Kidney capillary endothelial cell (primary cell): ENCODE data around the gene SNX32.
"Not testable (repeated sequence)": the region's sequence is repeated elsewhere in the genome, so short reads cannot be mapped to it uniquely, and the experiment has no call there.

Source experiments
- DNase-seq: peaks from one replicate; pipeline ENCODE4 v3.0.0-alpha.2; 2018; ENCODE audit warnings: low spot score

SNX32 gene

DNA sequence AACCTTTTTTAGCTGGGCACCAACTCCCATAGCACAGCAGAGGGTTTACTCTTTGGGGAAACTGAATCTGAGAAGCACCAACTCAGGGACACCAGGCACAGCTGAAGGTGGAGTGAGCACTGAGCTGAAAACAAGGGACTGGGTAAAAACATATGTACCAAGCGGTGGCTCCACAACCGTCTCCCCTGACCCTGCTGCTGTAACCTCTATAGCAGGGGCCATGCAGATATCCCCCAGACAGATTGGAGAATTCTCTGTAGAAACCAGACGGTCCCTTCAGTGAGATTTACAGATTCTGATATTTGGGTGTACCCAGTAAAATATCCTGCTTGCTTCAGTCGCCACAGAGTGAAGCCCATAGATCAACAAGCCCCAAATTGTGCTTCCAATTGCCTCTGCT, 4.3 kb upstream of the SNX32 start:
- no peak for DNase-seq

DNA sequence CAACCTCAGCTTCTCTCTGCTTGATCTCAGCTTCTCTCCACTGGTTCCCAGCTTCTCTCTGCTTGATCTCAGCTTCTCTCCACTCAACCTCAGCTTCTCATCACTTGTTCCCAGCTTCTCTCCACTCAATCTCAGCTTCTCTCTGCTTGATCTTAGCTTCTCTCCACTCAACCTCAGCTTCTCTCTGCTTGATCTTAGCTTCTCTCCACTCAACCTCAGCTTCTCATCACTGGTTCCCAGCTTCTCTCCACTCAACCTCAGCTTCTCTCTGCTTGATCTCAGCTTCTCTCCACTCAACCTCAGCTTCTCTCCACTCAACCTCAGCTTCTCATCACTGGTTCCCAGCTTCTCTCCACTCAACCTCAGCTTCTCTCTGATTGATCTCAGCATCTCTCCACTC, 1.5 kb upstream of the SNX32 start:
- not testable (repeated sequence) for DNase-seq

DNA sequence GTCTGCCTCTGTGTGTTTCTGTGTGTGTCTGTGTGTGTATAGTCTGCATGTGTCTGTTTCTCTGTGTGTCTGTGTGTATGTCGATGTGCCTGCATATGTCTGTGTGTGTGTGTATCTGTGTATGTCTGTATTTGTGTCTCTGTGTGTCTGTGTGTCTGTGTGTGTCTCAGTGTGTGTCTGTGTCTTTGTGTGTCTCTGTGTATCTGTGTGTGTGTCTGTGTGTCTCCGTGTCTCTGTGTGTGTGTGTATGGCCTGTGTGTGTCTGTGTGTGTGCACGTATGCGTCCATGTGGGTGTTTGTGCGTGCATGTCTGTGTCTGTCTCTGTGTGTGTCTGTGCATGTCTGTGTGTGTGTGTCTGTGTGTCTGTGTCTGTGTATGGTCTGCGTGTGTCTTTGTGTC, 439 bp downstream of the SNX32 start:
- DNase-seq = no peak

DNA sequence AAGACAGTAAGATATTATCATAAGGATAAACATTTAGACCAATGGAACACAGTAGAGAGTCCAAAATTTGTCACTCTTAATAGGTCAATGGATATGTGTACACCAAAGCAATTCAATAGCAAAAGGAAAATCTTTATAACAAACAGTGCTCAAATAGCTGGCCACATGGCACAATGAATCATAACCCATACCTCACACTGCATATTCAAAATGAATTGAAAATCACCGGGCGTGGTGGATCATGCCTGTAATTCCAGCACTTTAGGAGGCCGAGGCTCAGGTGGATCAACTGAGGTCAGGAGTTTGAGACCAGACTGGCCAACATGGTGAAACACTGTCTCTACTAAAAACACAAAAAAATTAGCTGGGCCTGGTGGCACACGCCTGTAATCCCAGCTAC, 8.4 kb downstream of the SNX32 start:
- DNase-seq = no peak

DNA sequence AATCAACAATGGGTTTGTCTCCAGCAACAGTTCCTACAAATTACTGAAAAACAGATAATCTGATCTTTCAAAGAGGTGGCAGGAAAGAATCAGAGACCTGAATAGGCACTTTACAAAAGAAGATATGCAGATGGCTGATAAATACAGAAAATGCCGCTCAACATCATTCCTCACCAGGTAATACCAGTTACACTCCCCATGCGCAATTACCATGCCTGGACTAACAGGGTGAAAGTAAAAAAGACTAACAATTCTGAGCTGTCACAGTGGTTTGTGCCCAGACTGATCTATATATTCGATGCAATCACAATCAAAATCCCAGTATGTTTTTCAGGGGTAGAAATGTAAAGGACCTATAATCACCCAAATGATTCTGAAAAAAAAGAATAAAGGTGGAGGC, 10.0 kb downstream of the SNX32 start:
- no peak for DNase-seq

DNA sequence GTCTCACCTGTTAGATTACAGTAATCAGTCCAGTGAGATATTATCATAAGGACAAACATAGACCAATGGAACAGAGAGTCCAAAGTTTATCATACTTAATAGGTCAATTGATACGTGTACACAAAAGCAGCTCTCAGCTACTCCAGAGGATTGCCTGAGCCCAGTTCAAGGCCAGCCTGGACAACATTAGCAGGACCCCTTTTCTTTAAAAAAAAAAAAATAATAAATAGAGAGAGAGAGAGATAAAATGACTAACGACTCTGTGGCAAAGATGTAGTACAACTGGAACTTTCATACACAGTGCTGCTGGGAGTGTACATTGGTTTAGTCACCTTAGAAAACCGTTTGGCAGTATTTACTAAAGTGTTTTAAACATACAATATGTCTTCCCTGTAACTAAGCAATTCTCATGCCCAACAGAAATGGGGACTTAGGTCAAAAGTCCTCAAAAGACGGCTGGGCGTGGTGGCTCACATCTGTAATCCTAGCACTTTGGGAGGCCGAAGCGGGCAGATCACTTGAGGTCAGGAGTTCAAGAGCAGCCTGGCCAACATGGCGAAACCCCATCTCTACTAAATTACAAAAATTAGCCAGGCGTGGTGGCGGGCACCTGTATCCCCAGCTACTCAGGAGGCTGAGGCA, 10.6 kb downstream of the SNX32 start:
- DNase-seq = no peak

DNA sequence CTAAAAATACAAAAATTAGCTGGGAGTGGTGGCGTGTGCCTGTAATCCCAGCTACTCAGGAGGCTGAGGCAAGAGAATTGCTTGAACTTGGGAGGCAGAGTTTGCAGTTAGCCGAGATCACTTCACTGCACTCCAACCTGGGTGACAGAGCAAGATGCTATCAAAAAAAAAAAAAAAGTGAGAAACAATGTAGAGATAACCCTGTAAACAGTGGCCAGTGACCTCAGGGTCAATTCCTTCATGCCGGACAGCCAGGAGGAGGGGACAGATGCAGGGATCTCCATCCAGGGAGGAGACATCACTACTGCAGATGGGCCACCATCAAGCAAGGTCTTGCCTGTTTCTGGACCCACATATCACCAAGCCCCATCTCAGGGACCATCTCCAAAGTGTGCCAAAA, 14.0 kb downstream of the SNX32 start:
- DNase-seq = no peak

DNA sequence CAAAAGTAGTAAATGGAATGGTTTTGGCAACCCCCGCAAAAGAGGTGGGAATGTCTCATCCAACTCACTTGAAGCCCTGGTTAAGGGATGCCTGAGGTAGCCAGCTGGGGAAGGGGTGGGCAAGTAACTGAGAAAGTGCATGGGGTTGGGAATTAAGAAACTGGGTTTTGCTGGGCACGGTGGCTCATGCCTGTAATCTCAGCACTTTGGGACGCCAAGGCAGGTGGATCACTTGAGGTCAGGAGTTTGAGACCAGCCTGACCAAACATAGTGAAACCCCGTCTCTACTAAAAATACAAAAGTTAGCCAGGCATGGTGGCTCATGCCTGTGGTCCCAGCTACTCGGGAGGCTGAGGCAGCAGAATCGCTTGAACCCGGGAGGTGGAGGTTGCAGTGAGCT, 14.9 kb downstream of the SNX32 start:
- DNase-seq = not testable (repeated sequence)

DNA sequence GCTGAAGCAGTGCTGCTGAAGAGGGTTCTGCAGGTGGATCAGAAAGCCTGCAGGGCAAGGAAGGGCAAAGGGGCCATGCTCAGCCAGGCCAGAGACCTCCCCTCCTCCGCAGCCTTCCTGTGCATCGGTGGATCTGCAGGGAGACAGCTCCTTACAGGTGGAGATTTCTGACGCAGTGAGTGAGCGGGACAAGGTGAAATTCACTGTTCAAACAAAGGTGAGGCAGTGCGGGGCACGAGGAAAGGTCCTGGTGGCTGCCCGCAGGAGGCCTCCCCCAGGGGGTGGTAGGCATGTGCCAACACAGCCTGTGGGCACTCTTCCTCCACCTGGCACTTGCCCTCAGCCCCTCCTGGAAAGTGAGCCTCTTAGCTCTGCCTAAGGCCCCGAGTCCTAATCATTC, 15.6 kb downstream of the SNX32 start:
- no peak for DNase-seq

DNA sequence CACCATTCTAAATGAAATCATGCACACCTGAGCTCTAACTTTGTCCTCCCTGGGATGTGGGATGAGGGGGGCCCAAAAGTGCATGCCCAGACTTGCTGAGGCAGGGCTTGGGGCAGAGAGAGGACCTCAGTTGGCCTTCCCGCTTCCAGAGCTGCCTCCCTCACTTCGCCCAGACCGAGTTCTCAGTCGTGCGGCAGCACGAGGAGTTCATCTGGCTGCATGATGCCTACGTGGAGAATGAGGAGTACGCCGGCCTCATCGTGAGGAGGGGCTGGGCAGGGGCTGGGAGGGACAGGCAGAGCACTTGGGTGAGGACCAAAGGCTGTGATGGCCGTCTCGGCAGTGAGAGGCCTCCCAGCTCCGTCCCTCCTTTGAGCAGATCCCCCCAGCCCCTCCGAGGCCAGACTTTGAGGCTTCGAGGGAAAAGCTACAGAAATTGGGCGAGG, 16.0 kb downstream of the SNX32 start:
- DNase-seq = no peak

DNA sequence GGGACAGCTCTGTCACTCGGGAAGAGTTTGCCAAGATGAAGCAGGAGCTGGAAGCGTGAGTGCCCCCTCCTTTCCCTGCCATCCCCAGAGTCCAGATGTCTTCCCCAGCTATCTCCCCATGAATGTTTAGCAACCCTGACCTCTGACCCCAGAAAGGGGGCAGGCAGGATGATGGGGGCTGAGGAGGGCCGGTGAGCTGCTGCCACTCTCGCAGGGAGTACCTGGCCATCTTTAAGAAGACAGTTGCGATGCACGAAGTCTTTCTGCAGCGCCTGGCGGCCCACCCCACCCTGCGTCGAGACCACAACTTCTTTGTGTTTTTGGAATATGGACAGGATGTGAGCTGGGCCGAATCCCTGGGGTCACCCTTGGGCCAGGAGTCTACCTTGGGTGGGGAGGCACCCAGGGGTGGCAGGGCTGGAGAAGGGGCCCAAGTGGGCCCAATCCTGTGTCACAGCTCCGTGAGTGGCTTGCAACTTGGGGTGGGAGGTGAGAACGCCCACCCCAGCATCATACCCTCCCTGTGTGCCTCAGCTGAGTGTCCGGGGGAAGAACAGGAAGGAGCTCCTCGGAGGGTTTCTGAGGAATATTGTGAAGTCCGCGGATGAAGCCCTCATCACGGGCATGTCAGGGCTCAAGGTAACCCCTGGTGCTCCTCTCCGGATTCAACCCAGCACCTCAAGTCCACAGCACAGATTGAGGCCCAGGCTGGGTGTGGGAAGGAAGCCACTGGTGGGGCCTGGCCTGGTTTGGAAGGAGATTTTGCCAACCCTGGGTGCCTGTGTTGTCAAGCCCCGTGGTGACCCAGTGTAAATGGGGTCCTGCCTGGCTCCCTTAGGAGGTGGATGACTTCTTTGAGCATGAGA, 16.7 kb downstream of the SNX32 start:
- no peak for DNase-seq

DNA sequence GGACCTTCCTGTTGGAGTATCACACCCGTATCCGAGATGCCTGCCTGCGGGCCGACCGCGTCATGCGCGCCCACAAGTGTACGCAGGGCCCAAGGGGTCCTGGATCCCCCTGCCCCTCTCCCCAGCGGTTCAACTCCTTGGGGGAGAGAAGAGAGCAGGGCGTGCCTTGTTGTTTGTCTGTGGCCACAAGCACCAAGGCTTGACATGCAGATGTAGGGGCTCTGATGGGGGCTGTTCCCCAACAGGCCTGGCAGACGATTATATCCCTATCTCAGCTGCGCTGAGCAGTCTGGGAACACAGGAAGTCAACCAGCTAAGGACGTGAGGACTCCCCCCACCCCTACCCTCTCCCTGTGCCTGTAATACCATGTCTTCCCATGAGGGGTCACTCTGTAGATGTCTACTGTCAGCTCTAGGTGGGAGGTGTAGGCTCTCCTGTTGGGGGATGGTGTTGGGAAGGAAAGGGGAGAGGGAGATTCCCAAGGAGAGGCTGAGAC, 17.4 kb downstream of the SNX32 start:
- DNase-seq = no peak

DNA sequence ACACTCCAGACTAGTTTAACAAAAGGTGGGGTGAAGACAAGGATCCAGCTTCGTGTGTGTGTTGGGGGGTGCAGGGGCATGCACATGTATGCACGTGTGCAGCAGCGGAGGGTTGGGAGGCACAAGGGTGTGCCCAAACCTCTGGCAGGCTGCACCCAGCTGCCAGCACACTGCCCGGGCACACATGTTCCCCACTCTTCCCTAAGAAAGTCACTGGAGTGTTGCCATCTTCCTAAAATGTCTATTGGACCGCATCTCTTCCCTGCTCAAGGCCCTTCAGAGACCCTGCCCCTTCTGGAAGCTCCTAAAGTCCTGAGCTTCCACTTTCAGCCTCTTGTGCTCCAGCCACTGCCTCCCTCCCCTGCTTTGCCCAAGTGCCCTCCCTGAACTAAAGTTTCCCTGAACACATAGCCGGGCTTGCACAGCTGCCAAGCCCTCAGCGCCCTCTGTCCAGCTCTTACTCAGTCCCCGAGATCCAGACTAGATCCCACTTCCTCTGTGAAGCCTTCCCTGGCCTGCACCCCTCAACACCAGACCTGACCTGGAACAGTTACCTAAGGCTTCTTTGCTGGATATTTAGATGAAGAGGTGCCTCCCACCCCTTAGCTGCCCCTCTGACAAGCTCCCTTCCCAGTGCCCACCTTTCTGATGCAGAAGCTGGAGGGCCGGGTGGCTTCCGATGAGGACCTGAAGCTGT, 18.2 kb downstream of the SNX32 start:
- no peak for DNase-seq

DNA sequence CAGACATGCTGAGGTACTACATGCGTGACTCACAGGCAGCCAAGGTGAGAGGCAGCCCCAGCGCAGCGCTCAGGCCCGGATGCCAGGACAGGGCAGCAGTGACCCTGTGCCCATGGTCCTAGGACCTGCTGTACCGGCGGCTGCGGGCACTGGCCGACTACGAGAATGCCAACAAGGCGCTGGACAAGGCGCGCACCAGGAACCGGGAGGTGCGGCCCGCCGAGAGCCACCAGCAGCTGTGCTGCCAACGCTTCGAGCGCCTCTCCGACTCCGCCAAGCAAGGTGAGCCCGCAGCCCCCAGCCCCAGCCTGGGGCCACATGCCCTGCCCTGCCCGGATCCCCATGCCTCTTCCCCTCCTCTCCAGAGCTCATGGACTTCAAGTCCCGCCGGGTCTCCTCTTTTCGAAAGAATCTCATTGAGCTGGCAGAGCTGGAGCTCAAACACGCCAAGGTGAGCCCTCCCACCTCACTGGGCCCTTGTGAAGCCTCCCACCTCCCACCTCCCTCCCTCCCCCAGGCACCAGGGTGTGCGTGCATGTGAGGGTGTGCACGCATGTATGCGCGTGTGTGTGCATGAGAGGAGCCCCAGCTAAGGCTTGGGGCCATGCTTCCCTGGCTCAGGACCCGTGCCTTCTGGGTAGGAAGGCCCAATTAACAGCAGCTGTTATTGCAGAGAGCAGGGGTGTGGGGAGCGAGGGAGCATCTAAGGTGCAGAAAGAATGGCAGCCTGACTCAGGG, 18.9 kb downstream of the SNX32 start:
- DNase-seq = no peak

DNA sequence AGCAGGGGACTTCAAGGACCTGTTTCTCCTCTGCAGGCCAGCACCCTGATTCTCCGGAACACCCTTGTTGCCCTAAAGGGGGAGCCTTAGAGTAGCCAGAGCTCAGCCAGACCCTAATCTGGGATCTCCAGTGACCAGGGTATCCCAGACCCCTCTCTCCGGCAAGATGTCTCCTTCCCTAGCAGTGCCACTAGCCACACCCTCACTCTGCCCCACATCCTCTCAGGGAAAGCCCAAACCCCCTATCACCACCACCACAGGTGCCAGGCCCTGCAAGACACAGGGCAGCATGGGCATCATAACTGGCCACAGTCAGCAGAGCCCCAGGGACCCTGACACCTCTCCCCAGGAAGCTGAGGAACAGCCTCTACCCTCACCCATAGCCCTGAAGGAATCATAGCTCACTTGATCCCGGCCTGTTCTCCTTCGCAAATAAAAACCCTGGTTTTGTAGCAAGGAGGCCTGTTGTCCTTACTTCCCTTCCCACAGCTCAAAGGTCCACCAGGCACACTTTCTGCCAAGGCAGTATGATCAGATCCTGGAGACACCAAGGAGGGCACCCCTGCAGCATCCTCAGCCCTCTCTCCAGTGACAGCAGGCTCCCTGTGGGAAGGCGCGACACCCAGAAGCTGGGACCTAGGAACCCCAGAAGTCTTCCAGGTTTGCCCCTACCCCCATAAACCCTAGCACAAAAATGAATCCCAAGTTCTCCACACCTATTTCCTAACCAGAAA, 19.6 kb downstream of the SNX32 start:
- no peak for DNase-seq

DNA sequence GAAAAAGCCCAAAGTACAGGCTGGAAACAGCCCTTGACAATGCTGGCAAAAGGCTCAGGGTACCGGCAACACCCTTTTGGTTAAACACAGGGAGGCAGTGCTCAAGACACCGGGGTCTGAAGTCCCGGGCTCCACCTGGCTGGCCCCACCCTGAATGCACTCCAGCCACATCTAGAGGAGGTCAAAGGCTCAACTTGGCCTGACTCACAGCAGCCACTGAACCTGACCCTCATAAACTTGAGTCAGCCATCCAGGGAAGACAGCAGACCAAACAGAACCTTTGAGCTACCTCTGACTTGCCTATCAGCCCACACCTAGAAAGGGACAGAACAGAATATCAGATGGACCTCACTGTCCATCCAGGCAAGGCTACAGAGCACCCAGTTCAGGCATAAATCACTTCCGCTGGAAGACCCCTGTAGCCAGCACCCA, 20.4 kb downstream of the SNX32 start:
- DNase-seq = no peak

DNA sequence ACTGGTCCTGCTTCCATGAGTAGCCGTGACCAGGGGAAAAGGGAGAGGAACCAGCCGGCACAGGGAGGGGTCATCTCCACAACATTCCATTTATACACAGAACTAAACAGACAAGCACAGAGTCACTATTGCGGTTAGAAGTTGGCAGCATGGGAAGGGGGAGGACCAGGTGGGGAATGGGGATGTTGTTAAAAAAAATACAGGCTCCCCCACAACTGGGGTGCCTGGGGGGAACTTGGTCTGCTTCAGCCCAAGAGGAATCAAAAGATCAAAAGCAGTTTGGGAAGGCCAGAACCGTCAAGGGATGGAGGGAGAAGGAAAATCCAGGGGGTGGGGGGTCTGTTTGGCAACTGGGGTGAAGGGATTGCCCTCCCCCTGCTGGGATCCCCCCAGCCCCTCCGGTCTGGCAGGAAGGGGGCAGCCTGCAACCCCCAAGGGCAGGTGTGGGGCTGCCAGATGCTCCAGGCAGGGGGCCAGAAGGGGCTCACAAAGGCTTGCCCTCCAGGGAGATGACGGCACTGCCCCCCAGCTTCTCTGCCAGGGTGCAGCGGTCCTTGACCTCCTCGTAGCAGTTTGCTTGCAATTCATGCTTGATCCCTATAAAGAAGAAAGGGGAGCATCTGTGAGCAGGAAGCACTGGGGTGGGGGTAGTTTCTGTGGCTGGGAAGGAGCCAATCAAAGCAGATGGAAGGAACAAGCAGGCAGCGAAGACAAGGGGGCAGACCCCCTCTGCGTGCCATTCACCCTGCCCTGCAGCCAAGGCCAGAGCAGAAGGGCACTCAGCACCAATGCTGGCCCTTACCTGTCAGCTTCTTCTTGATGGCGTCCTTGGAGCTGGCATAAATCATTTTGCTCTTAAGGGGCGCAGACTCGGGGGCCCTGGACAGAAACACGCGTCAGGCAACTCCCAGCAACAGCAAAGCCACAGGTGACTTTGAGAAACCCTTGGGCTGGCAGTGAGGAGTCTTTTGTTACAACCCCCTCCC, 21.4 kb downstream of the SNX32 start:
- DNase-seq = no peak

DNA sequence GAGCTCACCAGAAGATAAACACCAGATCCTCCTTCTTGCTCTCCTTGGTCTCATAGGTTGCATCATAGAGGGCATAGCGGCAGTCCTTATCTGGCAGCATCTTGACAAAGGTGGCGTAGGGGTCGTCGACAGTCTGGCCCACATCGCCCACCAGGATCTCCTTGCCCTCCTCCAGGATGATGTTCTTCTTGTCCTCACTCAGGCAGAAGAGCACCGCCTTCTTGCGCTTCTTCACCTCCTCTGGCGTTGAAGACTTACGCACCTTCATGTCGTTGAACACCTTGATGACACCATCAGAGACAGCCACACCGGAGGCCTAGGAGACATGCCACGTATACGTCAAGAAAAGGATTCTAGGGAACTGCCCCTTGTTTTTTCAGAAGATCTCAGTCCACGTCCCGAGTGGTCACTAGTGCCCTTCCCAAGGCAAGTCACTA, 22.2 kb downstream of the SNX32 start:
- DNase-seq = no peak

DNA sequence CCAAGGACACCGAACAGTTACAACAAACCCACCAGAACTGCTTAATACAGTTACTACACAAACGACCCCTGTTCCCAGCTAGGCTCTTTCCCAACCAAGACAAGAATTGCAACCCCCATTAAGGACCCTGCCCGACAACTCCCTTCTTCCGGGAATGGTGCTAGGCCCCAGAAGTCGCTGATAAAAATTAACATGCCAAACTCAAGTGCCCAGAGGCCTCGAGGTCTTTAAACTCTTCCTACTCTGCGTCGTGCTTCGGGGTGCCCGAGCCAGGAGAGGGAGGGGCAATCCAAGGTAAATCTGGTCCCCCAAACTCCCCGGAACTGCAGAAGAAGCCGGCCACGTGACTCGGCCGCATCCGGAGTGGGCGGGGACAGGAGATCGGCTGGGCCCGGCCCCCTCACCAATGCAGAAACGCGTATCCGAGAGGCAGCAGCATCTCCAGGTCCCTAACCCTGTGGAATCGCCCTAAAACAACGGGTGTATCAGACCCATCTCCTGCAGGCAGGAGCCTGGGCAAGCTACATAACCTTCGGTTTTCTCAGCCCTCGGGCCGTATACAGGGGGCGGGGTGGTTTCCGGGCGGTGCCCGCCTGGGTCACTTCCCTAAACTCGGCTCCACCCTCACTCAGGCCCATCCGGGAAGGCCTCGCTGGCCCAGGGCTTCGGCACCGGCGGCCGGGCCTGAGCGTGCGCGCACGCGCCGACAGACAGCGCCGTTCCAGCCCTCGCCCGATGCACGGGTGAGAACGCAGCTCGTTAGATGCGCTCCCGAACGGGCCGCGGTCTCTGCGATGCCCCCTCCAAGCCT, 23.1 kb downstream of the SNX32 start:
- DNase-seq = no peak
